ENCODE measurements around the gene NKX6-2.

Gene NKX6-2

GRCh38 chr10:132806110-132806509 lies 20.2 kb upstream of the NKX6-2 start:
- Histone ChIP-seq H2BK12ac (ENCODE audit: low read length in 2 of 2) (no peak overlapping the region), H3K79me1 (replicated peaks; ENCODE audit: low read length, poor library complexity, severe bottlenecking) (no peaks in the 10 kb centered on the region), H3K4me3 (ENCODE audit: insufficient read depth in 1 of 2, low read depth in 1 of 2, low read length in 2 of 2) (no peak overlapping the region), H3K36me3 (ENCODE audit: control insufficient read depth in 1 of 2, insufficient read depth in 2 of 2, low read depth in 1 of 2, low read length in 2 of 2) (no peaks in the 10 kb centered on the region), H3K27me3 (ENCODE audit: control insufficient read depth in 1 of 2, insufficient read depth in 1 of 2, low read length in 2 of 2) (peaks cover 4 to 62% of the 10 kb centered on the region in 2 experiments), H3K4me2 (ENCODE audit: low read length, poor library complexity, severe bottlenecking) (no peak overlapping the region), H2BK120ac (ENCODE audit: low read depth, low read length) (no peak overlapping the region), H3K9me3 (ENCODE audit: control insufficient read depth, low read length) (peaks cover 5% of the 10 kb centered on the region), H2BK15ac (ENCODE audit: low read depth, poor library complexity, severe bottlenecking) (no peak overlapping the region), H3K23ac (ENCODE audit: low read length in 2 of 2) (no peak overlapping the region), H2AFZ (ENCODE audit: low read depth, low read length) (no peak overlapping the region), H3K14ac (ENCODE audit: low read length in 2 of 2) (no peak overlapping the region), H2BK5ac (ENCODE audit: low read depth, low read length, poor library complexity, severe bottlenecking) (no peak overlapping the region), H3K4ac (ENCODE audit: low read depth in 1 of 2, low read length in 2 of 2) (no peak overlapping the region), H3K9ac (ENCODE audit: low read length) (no peak overlapping the region), H3K4me1 (ENCODE audit: control insufficient read depth, insufficient read depth, low read depth, low read length) (no peaks in the 10 kb centered on the region), H4K91ac (ENCODE audit: low read length) (no peak overlapping the region), H2AK5ac (ENCODE audit: low read length, severe bottlenecking) (no peak overlapping the region), H3K18ac (ENCODE audit: low read depth in 1 of 2, low read length in 2 of 2) (no peak overlapping the region), H4K8ac (ENCODE audit: low read length) (no peak overlapping the region), H3K27ac (ENCODE audit: low read length, poor library complexity, severe bottlenecking) (no peak overlapping the region)
- DNase-seq = no peak
- 98% methylated on average over 6 of the region's 7 CpGs for WGBS

DNA sequence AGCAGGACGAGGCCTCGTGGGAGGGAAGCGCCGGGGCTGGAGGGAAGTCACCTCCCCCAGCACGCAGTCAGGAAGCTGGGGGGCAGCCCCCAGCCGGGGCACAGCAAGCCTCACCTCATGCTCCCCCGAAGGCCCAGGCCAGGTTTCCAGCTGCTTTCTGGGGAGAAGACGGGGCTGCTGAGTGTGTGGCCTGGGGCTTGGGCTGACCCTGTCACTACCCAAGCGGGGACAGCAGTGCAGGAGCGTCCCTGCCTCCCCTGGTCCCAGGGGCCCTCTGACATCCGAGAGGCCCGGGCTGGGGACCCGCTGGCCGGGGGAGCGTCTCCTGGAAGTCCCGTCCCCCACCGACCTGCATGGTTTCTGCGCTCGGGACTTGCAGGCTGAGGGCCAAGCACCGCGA lies 19.7 kb upstream of the NKX6-2 start:
- Histone ChIP-seq H2AFZ (ENCODE audit: low read depth, low read length) (no peak overlapping the region), H3K27ac (ENCODE audit: low read length, poor library complexity, severe bottlenecking) (no peak overlapping the region), H3K4ac (ENCODE audit: low read depth in 1 of 2, low read length in 2 of 2) (no peak overlapping the region), H3K79me1 (replicated peaks; ENCODE audit: low read length, poor library complexity, severe bottlenecking) (no peaks in the 10 kb centered on the region), H2BK120ac (ENCODE audit: low read depth, low read length) (no peak overlapping the region), H2BK15ac (ENCODE audit: low read depth, poor library complexity, severe bottlenecking) (no peak overlapping the region), H3K9ac (ENCODE audit: low read length) (no peak overlapping the region), H2BK12ac (ENCODE audit: low read length in 2 of 2) (no peak overlapping the region), H3K14ac (ENCODE audit: low read length in 2 of 2) (no peak overlapping the region), H3K4me3 (ENCODE audit: insufficient read depth in 1 of 2, low read depth in 1 of 2, low read length in 2 of 2) (no peak overlapping the region), H2BK5ac (ENCODE audit: low read depth, low read length, poor library complexity, severe bottlenecking) (no peak overlapping the region), H3K36me3 (ENCODE audit: control insufficient read depth in 1 of 2, insufficient read depth in 2 of 2, low read depth in 1 of 2, low read length in 2 of 2) (no peaks in the 10 kb centered on the region), H3K4me2 (ENCODE audit: low read length, poor library complexity, severe bottlenecking) (no peak overlapping the region), H3K4me1 (ENCODE audit: control insufficient read depth, insufficient read depth, low read depth, low read length) (no peaks in the 10 kb centered on the region), H3K9me3 (ENCODE audit: control insufficient read depth, low read length) (peaks cover 5% of the 10 kb centered on the region), H2AK5ac (ENCODE audit: low read length, severe bottlenecking) (no peak overlapping the region), H3K27me3 (ENCODE audit: control insufficient read depth in 1 of 2, insufficient read depth in 1 of 2, low read length in 2 of 2) (peaks cover 4 to 57% of the 10 kb centered on the region in 2 experiments), H3K18ac (ENCODE audit: low read depth in 1 of 2, low read length in 2 of 2) (no peak overlapping the region), H3K23ac (ENCODE audit: low read length in 2 of 2) (no peak overlapping the region), H4K91ac (ENCODE audit: low read length) (no peak overlapping the region), H4K8ac (ENCODE audit: low read length) (no peak overlapping the region)
- 88% methylated on average over 14 of the region's 21 CpGs for WGBS
- no peak for DNase-seq

- Histone ChIP-seq H4K8ac (ENCODE audit: low read length) (no peak overlapping the region), H3K4ac (ENCODE audit: low read depth in 1 of 2, low read length in 2 of 2) (no peak overlapping the region), H3K14ac (ENCODE audit: low read length in 2 of 2) (no peak overlapping the region), H3K27me3 (ENCODE audit: control insufficient read depth in 1 of 2, insufficient read depth in 1 of 2, low read length in 2 of 2) (peaks cover 4 to 50% of the 10 kb centered on the region in 2 experiments), H3K79me1 (replicated peaks; ENCODE audit: low read length, poor library complexity, severe bottlenecking) (no peaks in the 10 kb centered on the region), H3K36me3 (ENCODE audit: control insufficient read depth in 1 of 2, insufficient read depth in 2 of 2, low read depth in 1 of 2, low read length in 2 of 2) (no peaks in the 10 kb centered on the region), H3K4me1 (ENCODE audit: control insufficient read depth, insufficient read depth, low read depth, low read length) (no peaks in the 10 kb centered on the region), H3K27ac (ENCODE audit: low read length, poor library complexity, severe bottlenecking) (no peak overlapping the region), H3K23ac (ENCODE audit: low read length in 2 of 2) (no peak overlapping the region), H3K9me3 (ENCODE audit: control insufficient read depth, low read length) (peaks cover 5% of the 10 kb centered on the region), H2BK15ac (ENCODE audit: low read depth, poor library complexity, severe bottlenecking) (no peak overlapping the region), H2BK12ac (ENCODE audit: low read length in 2 of 2) (no peak overlapping the region), H3K4me3 (ENCODE audit: insufficient read depth in 1 of 2, low read depth in 1 of 2, low read length in 2 of 2) (no peak overlapping the region), H3K18ac (ENCODE audit: low read depth in 1 of 2, low read length in 2 of 2) (no peak overlapping the region), H2AFZ (ENCODE audit: low read depth, low read length) (no peak overlapping the region), H2BK120ac (ENCODE audit: low read depth, low read length) (no peak overlapping the region), H2AK5ac (ENCODE audit: low read length, severe bottlenecking) (no peak overlapping the region), H3K4me2 (ENCODE audit: low read length, poor library complexity, severe bottlenecking) (no peak overlapping the region), H3K9ac (ENCODE audit: low read length) (no peak overlapping the region), H4K91ac (ENCODE audit: low read length) (no peak overlapping the region), H2BK5ac (ENCODE audit: low read depth, low read length, poor library complexity, severe bottlenecking) (no peak overlapping the region)
- WGBS = 78% methylated on average over 21 of the region's 23 CpGs
- DNase-seq = no peak
These were observed 19.0 kb upstream of the NKX6-2 start for GRCh38 chr10:132804785-132805426.

DNA sequence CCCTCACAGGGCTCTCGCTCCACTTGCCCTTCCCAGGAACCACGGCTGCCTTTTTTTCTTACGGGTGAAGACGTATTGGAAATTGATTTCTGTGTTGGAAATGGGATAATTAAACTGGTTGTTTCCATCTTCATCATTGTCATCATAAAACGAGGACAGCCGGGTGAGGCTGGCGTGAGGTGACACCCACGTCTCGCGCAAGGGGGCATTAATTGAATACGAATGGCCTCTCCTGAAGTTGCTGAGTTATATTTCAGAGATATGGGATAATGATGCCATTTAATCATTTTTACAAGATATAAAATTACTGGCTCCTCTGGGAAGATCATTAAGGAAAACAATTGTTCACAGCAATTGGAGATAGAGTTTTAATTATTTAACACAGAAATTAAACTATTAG lies 18.3 kb upstream of the NKX6-2 start:
- H4K8ac ChIP-seq (ENCODE audit: low read length) = no peak overlapping the region
- H3K9ac ChIP-seq (ENCODE audit: low read length) = no peak overlapping the region
- H2AFZ ChIP-seq (ENCODE audit: low read depth, low read length) = no peak overlapping the region
- H3K23ac ChIP-seq (ENCODE audit: low read length in 2 of 2) = no peak overlapping the region
- no peak overlapping the region for H3K14ac ChIP-seq (ENCODE audit: low read length in 2 of 2)
- 92% methylated on average over 10 of the region's 11 CpGs for WGBS
- H3K79me1 ChIP-seq (replicated peaks; ENCODE audit: low read length, poor library complexity, severe bottlenecking) = no peaks in the 10 kb centered on the region
- no peak overlapping the region for H2BK12ac ChIP-seq (ENCODE audit: low read length in 2 of 2)
- no peaks in the 10 kb centered on the region for H3K36me3 ChIP-seq (ENCODE audit: control insufficient read depth in 1 of 2, insufficient read depth in 2 of 2, low read depth in 1 of 2, low read length in 2 of 2)
- H3K4me1 ChIP-seq (ENCODE audit: control insufficient read depth, insufficient read depth, low read depth, low read length) = no peaks in the 10 kb centered on the region
- no peak overlapping the region for H2BK15ac ChIP-seq (ENCODE audit: low read depth, poor library complexity, severe bottlenecking)
- H3K27ac ChIP-seq (ENCODE audit: low read length, poor library complexity, severe bottlenecking) = no peak overlapping the region
- peaks cover 5% of the 10 kb centered on the region for H3K9me3 ChIP-seq (ENCODE audit: control insufficient read depth, low read length)
- H3K18ac ChIP-seq (ENCODE audit: low read depth in 1 of 2, low read length in 2 of 2) = no peak overlapping the region
- H2BK5ac ChIP-seq (ENCODE audit: low read depth, low read length, poor library complexity, severe bottlenecking) = no peak overlapping the region
- H2BK120ac ChIP-seq (ENCODE audit: low read depth, low read length) = no peak overlapping the region
- DNase-seq = no peak
- H3K4me2 ChIP-seq (ENCODE audit: low read length, poor library complexity, severe bottlenecking) = no peak overlapping the region
- H2AK5ac ChIP-seq (ENCODE audit: low read length, severe bottlenecking) = no peak overlapping the region
- peaks cover 4 to 45% of the 10 kb centered on the region in 2 experiments for H3K27me3 ChIP-seq (ENCODE audit: control insufficient read depth in 1 of 2, insufficient read depth in 1 of 2, low read length in 2 of 2)
- H4K91ac ChIP-seq (ENCODE audit: low read length) = no peak overlapping the region
- no peak overlapping the region for H3K4me3 ChIP-seq (ENCODE audit: insufficient read depth in 1 of 2, low read depth in 1 of 2, low read length in 2 of 2)
- H3K4ac ChIP-seq (ENCODE audit: low read depth in 1 of 2, low read length in 2 of 2) = no peak overlapping the region

Measured in mesenchymal stem cell (in vitro differentiated cells and primary cell).